ENCODE measurements around the gene EIF2B1. TPM values are rescaled to one million over a fixed set of nuclear protein-coding genes. Genes with fewer than 3 reads are reported as not detected.

Gene EIF2B1
- total RNA-seq, 1 donor from 2014 or later, result 23.9 TPM

GRCh38 chr12:123572391-123572790 is 61.1 kb downstream of the EIF2B1 start:
- DNase-seq (ENCODE audit: low spot score), result no peak
- ATAC-seq, result no peak

GRCh38 chr12:123571343-123571813 is 62.1 kb downstream of the EIF2B1 start:
- DNase-seq (ENCODE audit: low spot score) (no peak), ATAC-seq (peak; percentile 81)

Other genes with a start within 250 kb of the EIF2B1 start
- 14.7 TPM for gene KMT5A, start 249.6 kb downstream of the EIF2B1 start, total RNA-seq
- 2.7 TPM for gene RILPL2, start 197.0 kb downstream of the EIF2B1 start, total RNA-seq
- 7.6 TPM for gene SNRNP35, start 175.5 kb downstream of the EIF2B1 start, total RNA-seq
- 3.4 TPM for gene RILPL1, start 100.0 kb downstream of the EIF2B1 start, total RNA-seq
- gene TMED2, start 49.1 kb downstream of the EIF2B1 start, total RNA-seq, result 266 TPM
- 10.0 TPM for gene DDX55, start 31.6 kb downstream of the EIF2B1 start, total RNA-seq
- gene GTF2H3, start 143 bp upstream of the EIF2B1 start, total RNA-seq, result 7.5 TPM
- 1.5 TPM for gene TCTN2, start 37.4 kb upstream of the EIF2B1 start, total RNA-seq
- 10.7 TPM for gene ATP6V0A2, start 78.7 kb upstream of the EIF2B1 start, total RNA-seq
- 0.28 TPM for gene DNAH10, start 128.6 kb upstream of the EIF2B1 start, total RNA-seq